ENCODE results near the gene KCNK15. TPM values are rescaled to one million over a fixed set of nuclear protein-coding genes. Genes with fewer than 3 reads are reported as not detected.

The KCNK15 gene
- polyA plus RNA-seq, 1 experiment, result 0.82 TPM

DNA sequence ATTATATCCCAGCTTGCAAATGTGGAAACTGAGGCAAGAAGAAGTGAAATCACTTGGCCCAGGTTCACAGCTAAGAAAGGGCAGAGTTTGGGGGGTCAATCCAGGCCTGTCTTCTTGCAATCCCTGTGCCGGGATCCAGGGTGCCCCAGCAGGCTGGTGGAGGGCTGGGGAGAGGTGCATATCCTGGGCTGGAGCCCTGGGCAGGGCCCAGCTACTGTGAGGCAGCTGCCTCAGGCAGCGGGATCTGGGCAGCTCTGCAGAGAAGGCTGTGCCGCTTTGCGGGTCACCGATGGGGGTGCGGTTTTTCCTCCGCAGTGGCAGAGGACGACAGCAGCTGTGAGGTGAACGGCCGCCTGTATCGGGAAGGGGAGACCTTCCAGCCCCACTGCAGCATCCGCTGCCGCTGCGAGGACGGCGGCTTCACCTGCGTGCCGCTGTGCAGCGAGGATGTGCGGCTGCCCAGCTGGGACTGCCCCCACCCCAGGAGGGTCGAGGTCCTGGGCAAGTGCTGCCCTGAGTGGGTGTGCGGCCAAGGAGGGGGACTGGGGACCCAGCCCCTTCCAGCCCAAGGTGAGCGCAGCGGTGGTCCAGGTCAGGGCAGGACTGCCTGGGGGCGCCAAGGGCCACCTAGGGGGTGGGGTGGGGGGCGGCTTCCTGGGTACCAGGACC, 21.1 kb upstream of the KCNK15 start:
- Histone ChIP-seq H3K36me3 (ENCODE audit: control insufficient read depth, insufficient read depth, low read length) (no peaks in the 10 kb centered on the region), H3K4me3 (ENCODE audit: low read depth, low read length) (no peak overlapping the region), H3K27me3 (ENCODE audit: control insufficient read depth, insufficient read depth, low read length) (no peaks in the 10 kb centered on the region)
- TF ChIP-seq, protein P1, sequence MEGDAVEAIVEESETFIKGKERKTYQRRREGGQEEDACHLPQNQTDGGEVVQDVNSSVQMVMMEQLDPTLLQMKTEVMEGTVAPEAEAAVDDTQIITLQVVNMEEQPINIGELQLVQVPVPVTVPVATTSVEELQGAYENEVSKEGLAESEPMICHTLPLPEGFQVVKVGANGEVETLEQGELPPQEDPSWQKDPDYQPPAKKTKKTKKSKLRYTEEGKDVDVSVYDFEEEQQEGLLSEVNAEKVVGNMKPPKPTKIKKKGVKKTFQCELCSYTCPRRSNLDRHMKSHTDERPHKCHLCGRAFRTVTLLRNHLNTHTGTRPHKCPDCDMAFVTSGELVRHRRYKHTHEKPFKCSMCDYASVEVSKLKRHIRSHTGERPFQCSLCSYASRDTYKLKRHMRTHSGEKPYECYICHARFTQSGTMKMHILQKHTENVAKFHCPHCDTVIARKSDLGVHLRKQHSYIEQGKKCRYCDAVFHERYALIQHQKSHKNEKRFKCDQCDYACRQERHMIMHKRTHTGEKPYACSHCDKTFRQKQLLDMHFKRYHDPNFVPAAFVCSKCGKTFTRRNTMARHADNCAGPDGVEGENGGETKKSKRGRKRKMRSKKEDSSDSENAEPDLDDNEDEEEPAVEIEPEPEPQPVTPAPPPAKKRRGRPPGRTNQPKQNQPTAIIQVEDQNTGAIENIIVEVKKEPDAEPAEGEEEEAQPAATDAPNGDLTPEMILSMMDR (IDR thresholded peaks at IDR 0.05; ENCODE audit: insufficient read depth, low read depth, low read length), result no peak
- DNase-seq (ENCODE audit: low read depth), result no peak
- ChIA-PET CTCF (interaction anchor here (0.6 to 2.2 kb wide), 6 partner anchors 8 to 41 kb away, joined by 3 to 10 read pairs (median 4); partner anchors contain the start of gene CCN5), POLR2A (no interaction called here)

- TF ChIP-seq, protein P1 (IDR thresholded peaks at IDR 0.05; ENCODE audit: insufficient read depth, low read depth, low read length), result no peak
- H3K4me3 ChIP-seq (ENCODE audit: low read depth, low read length), result no peak overlapping the region
- POLR2A ChIA-PET, result no interaction called here
- DNase-seq (ENCODE audit: low read depth), result no peak
- no peaks in the 10 kb centered on the region for H3K36me3 ChIP-seq (ENCODE audit: control insufficient read depth, insufficient read depth, low read length)
- CTCF ChIA-PET, result interaction anchor here (0.9 kb wide), 1 partner anchor 18 kb away, joined by 3 read pairs; no protein-coding TSS in a partner anchor
- no peaks in the 10 kb centered on the region for H3K27me3 ChIP-seq (ENCODE audit: control insufficient read depth, insufficient read depth, low read length)
These were observed 19.8 kb upstream of the KCNK15 start for GRCh38 chr20:44725837-44726236.

- POLR2A ChIA-PET, result no interaction called here
These were observed 18.6 kb upstream of the KCNK15 start for GRCh38 chr20:44727039-44727438.

GRCh38 chr20:44727651-44728050, 18.0 kb upstream of the KCNK15 start:
- no peaks in the 10 kb centered on the region for H3K27me3 ChIP-seq (ENCODE audit: control insufficient read depth, insufficient read depth, low read length)
- ChIA-PET POLR2A (no interaction called here), CTCF (no interaction called here)
- H3K36me3 ChIP-seq (ENCODE audit: control insufficient read depth, insufficient read depth, low read length), result no peaks in the 10 kb centered on the region
- H3K4me3 ChIP-seq (ENCODE audit: low read depth, low read length), result no peak overlapping the region
- TF ChIP-seq, protein P1 (IDR thresholded peaks at IDR 0.05; ENCODE audit: insufficient read depth, low read depth, low read length), result no peak
- DNase-seq (ENCODE audit: low read depth), result no peak

More at GRCh38 chr20:44727039-44727438, 18.6 kb upstream of the KCNK15 start:
- TF ChIP-seq, protein P1 (IDR thresholded peaks at IDR 0.05; ENCODE audit: insufficient read depth, low read depth, low read length), result no peak
- CTCF ChIA-PET, result no interaction called here
- DNase-seq (ENCODE audit: low read depth), result no peak
- no peaks in the 10 kb centered on the region for H3K27me3 ChIP-seq (ENCODE audit: control insufficient read depth, insufficient read depth, low read length)
- no peaks in the 10 kb centered on the region for H3K36me3 ChIP-seq (ENCODE audit: control insufficient read depth, insufficient read depth, low read length)
- H3K4me3 ChIP-seq (ENCODE audit: low read depth, low read length), result no peak overlapping the region

DNA sequence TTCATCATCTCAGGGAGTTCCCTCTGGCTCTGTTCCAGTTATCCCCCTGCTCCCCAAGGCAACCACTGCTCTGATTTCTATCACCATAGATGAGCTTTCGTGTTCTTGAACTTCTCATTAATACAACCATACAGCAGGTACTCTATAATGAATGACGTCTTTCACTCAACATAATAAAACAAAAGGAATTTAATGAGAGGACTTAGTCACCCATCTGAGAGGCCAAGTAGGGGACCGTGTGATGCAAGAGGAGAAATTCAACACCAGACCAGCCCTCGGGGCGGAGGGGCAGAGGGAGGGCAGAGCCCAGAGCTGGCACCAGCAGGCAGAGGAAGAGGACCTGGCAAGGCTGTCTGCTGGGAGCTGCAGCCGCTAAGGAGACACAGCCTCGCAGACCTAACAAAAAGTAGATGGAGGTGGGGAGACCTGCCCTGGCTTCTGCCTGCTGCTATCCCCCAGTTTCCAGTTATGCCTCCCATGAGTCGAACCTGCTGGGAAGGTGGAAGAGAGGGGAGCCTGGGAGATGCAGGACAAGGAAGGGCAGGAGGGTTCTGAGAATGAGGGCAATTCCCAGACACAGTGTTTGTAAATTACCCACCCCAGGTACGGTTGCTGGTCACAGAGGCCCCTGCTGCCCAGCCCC, 16.7 kb upstream of the KCNK15 start:
- H3K4me3 ChIP-seq (ENCODE audit: low read depth, low read length), result no peak overlapping the region
- H3K27me3 ChIP-seq (ENCODE audit: control insufficient read depth, insufficient read depth, low read length), result no peaks in the 10 kb centered on the region
- H3K36me3 ChIP-seq (ENCODE audit: control insufficient read depth, insufficient read depth, low read length), result no peaks in the 10 kb centered on the region
- ChIA-PET POLR2A (no interaction called here), CTCF (interaction anchor here (1.4 to 7.7 kb wide), 4 partner anchors 11 to 45 kb away, joined by 5 to 269 read pairs (median 54); no protein-coding TSS in a partner anchor)
- DNase-seq (ENCODE audit: low read depth), result peak; percentile 77
- TF ChIP-seq, protein P1 (IDR thresholded peaks at IDR 0.05; ENCODE audit: insufficient read depth, low read depth, low read length), result no peak

Measured in BJ (cell line).